Measurements from ENCODE around the gene CRABP2.

The CRABP2 gene

DNA sequence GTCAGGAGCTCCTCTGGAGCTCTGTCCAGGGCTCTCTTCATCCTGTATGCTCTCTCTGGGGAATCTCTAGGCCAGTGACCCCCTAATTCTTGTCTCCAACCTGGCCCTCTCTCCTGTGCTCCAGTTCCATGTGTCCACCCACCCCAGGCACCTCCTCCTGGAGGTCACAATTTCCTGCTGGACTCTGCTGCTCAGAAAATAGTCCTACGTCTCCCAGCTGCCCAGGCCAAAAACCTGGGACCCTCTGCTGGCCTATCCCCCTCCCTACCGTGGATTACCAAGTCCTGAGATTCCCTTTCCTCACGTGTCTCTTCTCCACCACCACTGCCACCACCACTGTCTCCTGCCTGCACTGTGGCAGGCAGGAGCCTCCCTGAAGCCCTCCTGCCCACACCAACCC lies 39.8 kb downstream of the CRABP2 start:
- Histone ChIP-seq H3K27me3 (ENCODE audit: insufficient read depth, insufficient read length) (no peaks in the 10 kb centered on the region), H3K9ac (ENCODE audit: insufficient read length, low read depth) (peak overlapping the region; percentile 37), H3K4me3 (ENCODE audit: insufficient read length, low read depth) (no peak overlapping the region), H3K36me3 (ENCODE audit: insufficient read depth, insufficient read length, low read length) (peaks cover 8% of the 10 kb centered on the region), H3K4me1 (ENCODE audit: insufficient read depth, insufficient read length) (peaks cover 78% of the 10 kb centered on the region), H3K9me3 (ENCODE audit: insufficient read depth, low read length) (no peaks in the 10 kb centered on the region)
- TF ChIP-seq SUZ12 (IDR thresholded peaks at IDR 0.05; ENCODE audit: extremely low read depth, insufficient read depth, insufficient read length) (no peak), YY1 (IDR thresholded peaks at IDR 0.05; ENCODE audit: insufficient read depth, insufficient read length) (no peak), ZNF274 (IDR thresholded peaks at IDR 0.05; ENCODE audit: low read depth, low read length) (no peak)
- no peak for DNase-seq (ENCODE audit: low read depth, low spot score)

DNA sequence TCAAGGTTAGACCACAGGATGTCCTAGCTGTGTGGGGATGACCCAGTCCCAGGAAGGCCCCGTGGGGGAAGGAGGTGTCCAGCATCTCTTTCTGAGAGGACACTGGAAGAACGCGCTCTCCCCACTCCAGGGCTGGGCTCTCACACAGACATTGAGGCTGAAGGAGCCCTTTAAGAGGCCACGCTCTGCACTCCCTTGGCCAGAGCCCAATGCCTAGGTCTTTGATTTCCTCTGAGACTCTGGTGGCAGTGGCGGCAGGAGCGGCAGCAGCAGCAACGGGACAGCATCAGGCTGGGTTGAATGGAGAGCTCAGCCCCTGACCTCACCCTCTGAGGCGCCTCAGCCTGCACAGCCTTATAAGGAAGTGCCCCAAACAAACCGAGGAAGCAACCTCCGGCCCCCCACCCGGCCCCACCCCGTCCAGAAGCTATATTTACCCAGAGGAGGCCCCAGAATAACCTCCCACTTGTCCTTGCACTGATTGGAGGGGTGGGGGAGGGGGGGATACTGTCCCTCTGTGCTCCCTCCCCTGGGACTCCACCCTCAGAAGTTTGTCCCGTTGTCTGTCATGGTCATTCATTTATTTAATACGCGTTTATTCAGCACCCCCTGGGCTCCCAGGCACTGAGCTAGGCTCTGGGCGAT lies 40.5 kb downstream of the CRABP2 start:
- H3K9me3 ChIP-seq (ENCODE audit: insufficient read depth, low read length): no peaks in the 10 kb centered on the region
- no peak overlapping the region for H3K4me3 ChIP-seq (ENCODE audit: insufficient read length, low read depth)
- DNase-seq (ENCODE audit: low read depth, low spot score): no peak

DNA sequence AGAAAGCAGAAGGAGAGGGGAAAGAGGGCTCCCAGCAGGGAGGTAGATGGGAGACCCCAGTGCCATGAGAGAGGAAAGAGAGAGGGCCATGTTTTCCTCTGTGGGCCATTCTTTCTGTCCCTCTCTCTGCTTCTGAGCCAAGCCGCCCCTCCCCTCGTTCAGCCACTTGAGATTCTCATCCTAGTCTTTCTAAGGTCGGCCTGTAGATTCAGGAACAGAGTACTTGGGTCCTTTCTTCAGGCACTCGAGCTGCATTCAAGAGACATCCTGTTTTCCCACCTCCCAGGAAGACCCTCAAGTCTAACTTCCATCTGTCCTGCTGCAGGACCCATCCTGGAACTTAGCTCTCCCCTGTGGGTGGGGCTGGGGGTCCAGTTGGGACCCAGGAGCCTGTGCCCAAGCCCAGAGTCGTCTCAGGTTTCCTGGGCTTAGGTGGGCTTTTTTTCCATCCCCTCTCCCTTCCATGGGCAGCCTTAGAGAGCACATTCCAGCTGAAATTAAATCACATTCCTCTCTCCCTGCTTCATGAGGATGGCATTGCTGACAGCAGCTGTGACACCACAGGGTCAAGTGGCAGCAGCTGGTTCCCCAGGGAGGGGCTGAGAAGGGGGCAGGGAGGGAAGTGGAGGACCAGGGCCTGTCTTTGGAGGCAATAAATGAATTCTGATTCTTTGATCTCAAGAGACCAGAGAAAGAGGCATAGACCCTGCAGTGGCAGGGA lies 41.2 kb downstream of the CRABP2 start:
- no peaks in the 10 kb centered on the region for H3K9me3 ChIP-seq (ENCODE audit: insufficient read depth, low read length)
- no peak for TF ChIP-seq YY1 (IDR thresholded peaks at IDR 0.05; ENCODE audit: insufficient read depth, insufficient read length)
- H3K36me3 ChIP-seq (ENCODE audit: insufficient read depth, insufficient read length, low read length): no peaks in the 10 kb centered on the region
- H3K9ac ChIP-seq (ENCODE audit: insufficient read length, low read depth): peak overlapping the region; percentile 70
- H3K4me3 ChIP-seq (ENCODE audit: insufficient read length, low read depth): no peak overlapping the region
- H3K27me3 ChIP-seq (ENCODE audit: insufficient read depth, insufficient read length): peaks cover 5% of the 10 kb centered on the region
- peaks cover 76% of the 10 kb centered on the region for H3K4me1 ChIP-seq (ENCODE audit: insufficient read depth, insufficient read length)
- no peak for DNase-seq (ENCODE audit: low read depth, low spot score)

More for the DNA sequence above, 40.5 kb downstream of the CRABP2 start:
- Histone ChIP-seq H3K9ac (ENCODE audit: insufficient read length, low read depth) (peak overlapping the region; percentile 70), H3K4me1 (ENCODE audit: insufficient read depth, insufficient read length) (peaks cover 76% of the 10 kb centered on the region), H3K27me3 (ENCODE audit: insufficient read depth, insufficient read length) (no peaks in the 10 kb centered on the region), H3K36me3 (ENCODE audit: insufficient read depth, insufficient read length, low read length) (peaks cover 1% of the 10 kb centered on the region)
- TF ChIP-seq ZNF274 (IDR thresholded peaks at IDR 0.05; ENCODE audit: low read depth, low read length): no peak

DNA sequence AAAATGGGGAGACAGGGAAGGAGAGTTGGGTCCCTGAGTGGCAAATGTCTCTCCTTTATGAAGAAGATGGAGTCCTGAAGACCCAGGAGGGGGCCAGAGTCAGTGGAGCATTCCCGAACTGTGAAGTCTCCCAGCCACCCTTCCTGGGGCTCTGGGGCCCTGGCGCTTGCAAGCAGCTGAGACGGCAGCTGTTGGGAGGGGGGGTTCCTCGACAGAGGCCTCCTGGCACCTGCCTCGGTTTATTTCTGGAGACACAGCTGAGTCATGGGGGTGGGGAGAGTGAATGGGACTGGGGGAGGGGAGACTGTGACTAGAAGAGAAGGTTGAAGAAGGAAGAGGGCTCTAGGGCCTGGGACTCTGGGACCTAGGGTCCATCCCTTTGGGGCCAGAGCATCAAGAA lies 42.2 kb downstream of the CRABP2 start:
- Histone ChIP-seq H3K27me3 (ENCODE audit: insufficient read depth, insufficient read length) (peaks cover 15% of the 10 kb centered on the region), H3K9me3 (ENCODE audit: insufficient read depth, low read length) (no peaks in the 10 kb centered on the region), H3K4me3 (ENCODE audit: insufficient read length, low read depth) (no peak overlapping the region), H3K9ac (ENCODE audit: insufficient read length, low read depth) (peak overlapping the region; percentile 65), H3K4me1 (ENCODE audit: insufficient read depth, insufficient read length) (peaks cover 70% of the 10 kb centered on the region), H3K36me3 (ENCODE audit: insufficient read depth, insufficient read length, low read length) (no peaks in the 10 kb centered on the region)
- TF ChIP-seq YY1 (IDR thresholded peaks at IDR 0.05; ENCODE audit: insufficient read depth, insufficient read length) (no peak), SUZ12 (IDR thresholded peaks at IDR 0.05; ENCODE audit: extremely low read depth, insufficient read depth, insufficient read length) (no peak), ZNF274 (IDR thresholded peaks at IDR 0.05; ENCODE audit: low read depth, low read length) (no peak)
- DNase-seq (ENCODE audit: low read depth, low spot score): no peak

DNA sequence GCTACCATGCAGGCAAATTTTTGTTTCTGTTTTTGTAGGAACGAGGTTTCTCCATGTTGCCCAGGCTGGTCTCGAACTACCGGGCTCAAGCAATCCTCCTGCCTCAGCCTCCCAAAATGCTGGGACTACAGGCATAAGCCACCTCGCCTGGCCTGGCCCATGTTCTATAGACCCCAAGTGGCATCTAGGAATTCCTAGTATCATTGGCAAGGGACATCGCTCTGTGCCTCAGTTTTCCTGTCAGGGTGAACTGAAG lies 42.7 kb downstream of the CRABP2 start:
- TF ChIP-seq YY1 (IDR thresholded peaks at IDR 0.05; ENCODE audit: insufficient read depth, insufficient read length) (no peak), ZNF274 (IDR thresholded peaks at IDR 0.05; ENCODE audit: low read depth, low read length) (no peak), SUZ12 (IDR thresholded peaks at IDR 0.05; ENCODE audit: extremely low read depth, insufficient read depth, insufficient read length) (no peak)
- Histone ChIP-seq H3K4me3 (ENCODE audit: insufficient read length, low read depth) (no peak overlapping the region), H3K27me3 (ENCODE audit: insufficient read depth, insufficient read length) (peaks cover 20% of the 10 kb centered on the region), H3K9ac (ENCODE audit: insufficient read length, low read depth) (peak overlapping the region; percentile 32), H3K36me3 (ENCODE audit: insufficient read depth, insufficient read length, low read length) (no peaks in the 10 kb centered on the region), H3K9me3 (ENCODE audit: insufficient read depth, low read length) (no peaks in the 10 kb centered on the region), H3K4me1 (ENCODE audit: insufficient read depth, insufficient read length) (peaks cover 68% of the 10 kb centered on the region)
- no peak for DNase-seq (ENCODE audit: low read depth, low spot score)

DNA sequence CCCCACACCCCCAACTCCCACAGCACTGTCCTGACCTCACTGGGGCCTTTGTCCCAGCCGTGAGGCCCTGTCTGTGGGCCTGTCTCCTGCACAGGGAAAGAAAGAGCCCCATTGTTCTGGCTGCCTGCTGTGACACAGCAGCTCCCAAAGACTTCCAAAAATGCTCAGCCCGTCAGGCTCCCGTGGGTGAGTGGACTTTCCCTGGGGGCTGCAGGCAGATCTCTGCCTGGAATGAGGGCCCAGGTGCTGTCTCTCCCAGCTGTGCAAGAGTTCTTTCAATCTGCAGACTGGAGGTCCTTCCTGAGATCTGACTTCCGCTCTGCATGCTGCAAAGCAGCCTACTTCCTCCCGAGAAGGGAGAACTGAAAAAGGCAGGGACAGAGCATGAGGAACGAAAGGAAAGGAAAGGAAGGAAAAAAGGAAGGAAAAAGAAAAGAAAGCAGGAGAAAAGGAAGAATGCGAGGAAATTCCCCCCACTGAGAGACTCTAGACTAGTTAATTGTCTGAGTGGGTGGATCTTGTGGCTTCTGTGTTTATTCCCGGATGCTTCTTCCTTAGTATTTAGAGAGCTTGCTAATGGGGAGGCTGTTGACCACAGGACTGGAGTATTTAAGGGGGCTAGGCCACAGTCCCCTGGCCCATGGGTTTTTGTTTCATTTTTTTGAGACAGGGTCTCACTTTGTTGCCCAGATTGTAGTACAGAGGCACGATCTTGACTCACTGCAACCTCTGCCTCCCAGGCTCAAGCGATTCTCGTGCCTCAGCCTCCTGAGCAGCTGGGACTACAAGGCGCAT lies 43.2 kb downstream of the CRABP2 start:
- H3K4me1 ChIP-seq (ENCODE audit: insufficient read depth, insufficient read length): peaks cover 69% of the 10 kb centered on the region
- no peaks in the 10 kb centered on the region for H3K9me3 ChIP-seq (ENCODE audit: insufficient read depth, low read length)
- TF ChIP-seq YY1 (IDR thresholded peaks at IDR 0.05; ENCODE audit: insufficient read depth, insufficient read length) (no peak), ZNF274 (IDR thresholded peaks at IDR 0.05; ENCODE audit: low read depth, low read length) (no peak), SUZ12 (IDR thresholded peaks at IDR 0.05; ENCODE audit: extremely low read depth, insufficient read depth, insufficient read length) (no peak)
- no peak overlapping the region for H3K4me3 ChIP-seq (ENCODE audit: insufficient read length, low read depth)
- peaks cover 25% of the 10 kb centered on the region for H3K27me3 ChIP-seq (ENCODE audit: insufficient read depth, insufficient read length)
- peak overlapping the region; percentile 76 for H3K9ac ChIP-seq (ENCODE audit: insufficient read length, low read depth)
- DNase-seq (ENCODE audit: low read depth, low spot score): no peak
- no peaks in the 10 kb centered on the region for H3K36me3 ChIP-seq (ENCODE audit: insufficient read depth, insufficient read length, low read length)

DNA sequence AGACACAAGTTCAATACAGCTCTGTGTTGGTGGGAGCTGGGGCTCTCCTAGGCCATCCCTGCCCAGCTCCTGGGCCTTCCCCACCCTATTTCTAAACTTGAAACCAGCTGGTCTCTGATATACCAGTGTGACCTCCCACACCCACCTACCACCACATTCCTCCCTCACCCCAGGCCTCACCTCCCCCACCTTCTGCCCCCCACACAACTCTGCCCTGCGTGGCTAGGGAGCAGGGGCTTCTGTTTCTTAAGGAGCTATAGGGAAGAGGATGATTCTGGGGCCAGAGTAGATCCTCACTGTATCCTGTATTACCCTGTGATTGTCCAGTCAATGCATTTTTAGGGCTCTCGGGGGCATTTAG lies 44.7 kb downstream of the CRABP2 start:
- no peak for DNase-seq (ENCODE audit: low read depth, low spot score)
- H3K9ac ChIP-seq (ENCODE audit: insufficient read length, low read depth): peak overlapping the region; percentile 43
- H3K27me3 ChIP-seq (ENCODE audit: insufficient read depth, insufficient read length): peaks cover 40% of the 10 kb centered on the region
- H3K36me3 ChIP-seq (ENCODE audit: insufficient read depth, insufficient read length, low read length): no peaks in the 10 kb centered on the region
- no peak overlapping the region for H3K4me3 ChIP-seq (ENCODE audit: insufficient read length, low read depth)
- no peaks in the 10 kb centered on the region for H3K9me3 ChIP-seq (ENCODE audit: insufficient read depth, low read length)
- peaks cover 70% of the 10 kb centered on the region for H3K4me1 ChIP-seq (ENCODE audit: insufficient read depth, insufficient read length)
- TF ChIP-seq ZNF274 (IDR thresholded peaks at IDR 0.05; ENCODE audit: low read depth, low read length) (no peak), YY1 (IDR thresholded peaks at IDR 0.05; ENCODE audit: insufficient read depth, insufficient read length) (no peak), SUZ12 (IDR thresholded peaks at IDR 0.05; ENCODE audit: extremely low read depth, insufficient read depth, insufficient read length) (no peak)

Measured in NT2/D1 (cell line).